Medulla oblongata (tissue), 1 donor: ENCODE results near the gene MRTFB.
"Not testable (repeated sequence)": the region's sequence is repeated elsewhere in the genome, so short reads cannot be mapped to it uniquely, and the experiment has no call there.

Experiments used
- DNase-seq: peaks from one replicate; pipeline ENCODE4 v3.0.0-alpha.2; 2015; ENCODE audit errors: extremely low spot score

The MRTFB gene

GRCh38 chr16:14132696-14133048 is 61.6 kb downstream of the MRTFB start:
- DNase-seq: no peak

GRCh38 chr16:14133907-14134306 is 62.8 kb downstream of the MRTFB start:
- DNase-seq: no peak

GRCh38 chr16:14135704-14136103 is 64.6 kb downstream of the MRTFB start:
- DNase-seq: no peak

GRCh38 chr16:14139872-14140271 is 68.8 kb downstream of the MRTFB start:
- no peak for DNase-seq

GRCh38 chr16:14140923-14141322 is 69.8 kb downstream of the MRTFB start:
- DNase-seq: no peak

GRCh38 chr16:14146445-14146844 is 75.3 kb downstream of the MRTFB start:
- no peak for DNase-seq

GRCh38 chr16:14148016-14148415 is 76.9 kb downstream of the MRTFB start:
- DNase-seq: no peak

GRCh38 chr16:14148569-14148968 is 77.5 kb downstream of the MRTFB start:
- DNase-seq: no peak

- DNase-seq: no peak
Measured at GRCh38 chr16:14150796-14151195, 79.7 kb downstream of the MRTFB start.

GRCh38 chr16:14151256-14152030 is 80.3 kb downstream of the MRTFB start:
- DNase-seq: no peak

GRCh38 chr16:14155572-14156190 is 84.6 kb downstream of the MRTFB start:
- no peak for DNase-seq

GRCh38 chr16:14164916-14165662 is 94.0 kb downstream of the MRTFB start:
- no peak for DNase-seq

- DNase-seq: no peak
Measured at GRCh38 chr16:14168146-14168545, 97.0 kb downstream of the MRTFB start.

- DNase-seq: no peak
Measured at GRCh38 chr16:14172200-14172809, 101.2 kb downstream of the MRTFB start.

- no peak for DNase-seq
Measured at GRCh38 chr16:14175086-14175485, 104.0 kb downstream of the MRTFB start.

- DNase-seq: no peak
Measured at GRCh38 chr16:14177704-14178103, 106.6 kb downstream of the MRTFB start.

- DNase-seq: no peak
Measured at GRCh38 chr16:14179116-14179515, 108.0 kb downstream of the MRTFB start.

GRCh38 chr16:14180481-14180944 is 109.4 kb downstream of the MRTFB start:
- no peak for DNase-seq

GRCh38 chr16:14181371-14182050 is 110.4 kb downstream of the MRTFB start:
- no peak for DNase-seq

GRCh38 chr16:14182999-14183398 is 111.9 kb downstream of the MRTFB start:
- no peak for DNase-seq

GRCh38 chr16:14183962-14184361 is 112.8 kb downstream of the MRTFB start:
- not testable (repeated sequence) for DNase-seq
